H9 (cell line): ENCODE measurements around the gene PRKAG1. TPM values are rescaled to one million over a fixed set of nuclear protein-coding genes. Genes with fewer than 3 reads are reported as not detected.

Experiments
- DNase-seq: peaks from one replicate; pipeline ENCODE4 v3.0.0-alpha.2; 2017
- H2AFZ ChIP-seq: one replicate; pipeline ENCODE4 v1.6.1; 2013; ENCODE audit warnings: mild to moderate bottlenecking, low read length, control low read depth, moderate library complexity
- H2AK5ac ChIP-seq: 2 replicates; pipeline ENCODE4 v1.6.1; 2013; ENCODE audit warnings: low read length, control low read depth, mixed read lengths; ENCODE audit not compliant: insufficient read length
- H2BK120ac ChIP-seq: one replicate; pipeline ENCODE4 v1.6.1; 2013; ENCODE audit warnings: low read depth, mild to moderate bottlenecking, low read length, control low read depth, inconsistent platforms; ENCODE audit not compliant: poor library complexity, severe bottlenecking
- H2BK12ac ChIP-seq: 2 replicates; pipeline ENCODE4 v1.6.1; 2013; ENCODE audit warnings: low read length, control low read depth, mixed read lengths, low read depth; ENCODE audit not compliant: insufficient read length
- H2BK15ac ChIP-seq: 2 replicates; pipeline ENCODE4 v1.6.1; 2013; ENCODE audit warnings: low read depth, low read length, control low read depth
- H2BK20ac ChIP-seq: one replicate; pipeline ENCODE4 v1.6.1; 2013; ENCODE audit warnings: low read depth, mild to moderate bottlenecking, low read length, control low read depth, inconsistent platforms; ENCODE audit not compliant: poor library complexity, severe bottlenecking
- H2BK5ac ChIP-seq: 2 replicates; pipeline ENCODE4 v1.6.1; 2013; ENCODE audit warnings: low read length, control low read depth, mixed read lengths; ENCODE audit not compliant: insufficient read length
- H3K14ac ChIP-seq: 2 replicates; pipeline ENCODE4 v1.6.1; 2013; ENCODE audit warnings: low read length, control low read depth; ENCODE audit not compliant: insufficient read depth
- H3K18ac ChIP-seq: 2 replicates; pipeline ENCODE4 v1.6.1; 2013; ENCODE audit warnings: low read depth, mild to moderate bottlenecking, mixed read lengths, low read length, control low read depth; ENCODE audit not compliant: insufficient read length
- H3K23ac ChIP-seq: 2 replicates; pipeline ENCODE4 v1.6.1; 2013; ENCODE audit warnings: low read length, control low read depth, mixed read lengths, low read depth; ENCODE audit not compliant: insufficient read length
- H3K23me2 ChIP-seq: 2 replicates; pipeline ENCODE4 v1.6.1; 2013; ENCODE audit warnings: low read depth, mild to moderate bottlenecking, mixed read lengths, low read length, control low read depth; ENCODE audit not compliant: insufficient read length, poor library complexity, severe bottlenecking
- H3K27ac ChIP-seq: 2 replicates; pipeline ENCODE4 v1.5.1; 2013; ENCODE audit warnings: low read length, control low read depth, mixed read lengths, low read depth; ENCODE audit not compliant: insufficient read length
- H3K27me3 ChIP-seq: 2 replicates; pipeline ENCODE4 v1.6.1; 2013; ENCODE audit warnings: low read length, control low read depth, inconsistent platforms; ENCODE audit not compliant: insufficient read depth
- H3K4ac ChIP-seq: 2 replicates; pipeline ENCODE4 v1.6.1; 2013; ENCODE audit warnings: low read depth, mild to moderate bottlenecking, control low read depth, inconsistent platforms, low read length, moderate library complexity
- H3K4me1 ChIP-seq: 2 replicates; pipeline ENCODE4 v1.6.1; 2013; ENCODE audit warnings: low read length, control low read depth, inconsistent platforms; ENCODE audit not compliant: insufficient read depth
- H3K4me2 ChIP-seq: 2 replicates; pipeline ENCODE4 v1.6.1; 2013; ENCODE audit warnings: low read length, control low read depth, mixed read lengths; ENCODE audit not compliant: insufficient read length, insufficient read depth
- H3K56ac ChIP-seq: 2 replicates; pipeline ENCODE4 v1.6.1; 2013; ENCODE audit warnings: low read depth, mild to moderate bottlenecking, mixed read lengths, low read length, control low read depth; ENCODE audit not compliant: insufficient read length
- H3K79me1 ChIP-seq: 2 replicates; pipeline ENCODE4 v1.6.1; 2013; ENCODE audit warnings: low read depth, mild to moderate bottlenecking, moderate library complexity, low read length, control low read depth, inconsistent platforms; ENCODE audit not compliant: insufficient read depth, poor library complexity, severe bottlenecking
- H3K79me2 ChIP-seq: 2 replicates; pipeline ENCODE4 v1.6.1; 2013; ENCODE audit warnings: low read length, control low read depth, inconsistent platforms; ENCODE audit not compliant: insufficient read depth
- H3K9ac ChIP-seq: 2 replicates; pipeline ENCODE4 v1.6.1; 2013; ENCODE audit warnings: low read length, control low read depth, mixed read lengths; ENCODE audit not compliant: insufficient read length; ENCODE audit errors: extremely low read depth
- H3K9me3 ChIP-seq: one replicate; pipeline ENCODE4 v1.6.1; 2013; ENCODE audit warnings: low read depth, low read length, inconsistent platforms; ENCODE audit not compliant: control insufficient read depth
- H3T11ph ChIP-seq: one replicate; pipeline ENCODE4 v1.6.1; 2013; ENCODE audit warnings: mild to moderate bottlenecking, low read length, control low read depth, inconsistent platforms
- H4K20me1 ChIP-seq: one replicate; pipeline ENCODE4 v1.6.1; 2013; ENCODE audit not compliant: control insufficient read depth, insufficient read length, insufficient read depth
- H4K5ac ChIP-seq: 2 replicates; pipeline ENCODE4 v1.6.1; 2013; ENCODE audit warnings: low read depth, mild to moderate bottlenecking, mixed read lengths, low read length, control low read depth; ENCODE audit not compliant: insufficient read length
- H4K8ac ChIP-seq: replicated peaks from 2 replicates; pipeline ENCODE4 v1.6.1; 2013; ENCODE audit warnings: low read length, control low read depth, mixed read lengths, low read depth; ENCODE audit not compliant: insufficient read length
- H4K91ac ChIP-seq: 2 replicates; pipeline ENCODE4 v1.6.1; 2013; ENCODE audit warnings: low read depth, mild to moderate bottlenecking, moderate library complexity, mixed read lengths, low read length, control low read depth; ENCODE audit not compliant: insufficient read length
- H3K27ac Mint-ChIP-seq, 3 experiments: 2 replicates in 2 of 3; 3 replicates in 1 of 3; pipeline ENCODE4 v1.8.0; 2020 to 2021; ENCODE audit warnings: mixed read lengths in 3 of 3, mild to moderate bottlenecking in 1 of 3, moderate library complexity in 1 of 3
- H3K27me3 Mint-ChIP-seq: 2 replicates; pipeline ENCODE4 v1.8.0; 2021; ENCODE audit warnings: low read depth, mild to moderate bottlenecking, moderate library complexity, mixed read lengths
- H3K36me3 Mint-ChIP-seq, 3 experiments: 2 replicates in 2 of 3; 3 replicates in 1 of 3; pipeline ENCODE4 v1.8.0; 2020 to 2021; ENCODE audit warnings: low read depth in 3 of 3, mixed read lengths in 3 of 3; ENCODE audit not compliant: insufficient read depth in 1 of 3
- H3K4me1 Mint-ChIP-seq, 2 experiments: 2 replicates each; pipeline ENCODE4 v1.8.0; 2020; ENCODE audit warnings: mixed read lengths in 2 of 2
- H3K4me3 Mint-ChIP-seq, 2 experiments: 2 replicates in 1 of 2; 3 replicates in 1 of 2; pipeline ENCODE4 v1.8.0; 2020 to 2021; ENCODE audit warnings: mild to moderate bottlenecking in 2 of 2, mixed read lengths in 2 of 2, moderate library complexity in 1 of 2
- H3K9me3 Mint-ChIP-seq, 2 experiments: 2 replicates in 1 of 2; 3 replicates in 1 of 2; pipeline ENCODE4 v1.8.0; 2020; ENCODE audit warnings: mild to moderate bottlenecking in 2 of 2, mixed read lengths in 2 of 2, moderate library complexity in 1 of 2
- WGBS: extraction: QIAGEN DNeasy Blood & Tissue Kit; methylation state at CpG from one replicate; pipeline ENCODE4 v1.1.7; 2013; ENCODE audit warnings: missing lambda C conversion rate, low lambda C conversion rate, mixed read lengths; ENCODE audit not compliant: insufficient read length; ENCODE audit errors: extremely low coverage; 5-methylcytosine and 5-hydroxymethylcytosine counted together
- total RNA-seq: library from RNA; stranded (reverse); gene quantifications from 2 replicates; pipeline ENCODE4 v1.2.1, GENCODE V29; 2021
- TF ChIP-seq, protein P1 (sequence below): fragments of 200-600 bp; sonication (generic); conservative IDR thresholded peaks from 3 replicates; pipeline ENCODE4 v1.8.0; 2021; ENCODE audit warnings: antibody characterized with exemption, mild to moderate bottlenecking

The PRKAG1 gene
- total RNA-seq, 1 experiment from 2014 or later: 34.8 TPM

DNA sequence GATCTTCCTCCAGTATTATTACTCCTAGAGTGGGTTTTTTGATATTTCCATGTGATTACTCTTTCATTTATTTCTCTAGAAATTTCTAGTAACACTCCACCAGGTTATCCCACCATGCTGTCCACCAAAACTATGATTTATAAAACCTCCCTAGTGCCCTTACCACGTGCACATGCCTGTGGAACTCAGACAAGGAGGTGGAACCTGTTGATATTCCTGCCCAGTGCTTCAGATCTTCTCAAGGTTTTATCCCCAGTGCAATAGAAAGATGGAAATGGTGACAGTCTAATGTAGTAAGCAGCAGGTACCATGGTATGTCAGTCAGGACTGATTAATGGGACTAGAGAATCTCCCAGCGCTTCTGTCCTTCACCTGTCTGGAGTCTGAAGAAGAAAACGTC is 57.7 kb downstream of the PRKAG1 start:
- TF ChIP-seq, protein P1, sequence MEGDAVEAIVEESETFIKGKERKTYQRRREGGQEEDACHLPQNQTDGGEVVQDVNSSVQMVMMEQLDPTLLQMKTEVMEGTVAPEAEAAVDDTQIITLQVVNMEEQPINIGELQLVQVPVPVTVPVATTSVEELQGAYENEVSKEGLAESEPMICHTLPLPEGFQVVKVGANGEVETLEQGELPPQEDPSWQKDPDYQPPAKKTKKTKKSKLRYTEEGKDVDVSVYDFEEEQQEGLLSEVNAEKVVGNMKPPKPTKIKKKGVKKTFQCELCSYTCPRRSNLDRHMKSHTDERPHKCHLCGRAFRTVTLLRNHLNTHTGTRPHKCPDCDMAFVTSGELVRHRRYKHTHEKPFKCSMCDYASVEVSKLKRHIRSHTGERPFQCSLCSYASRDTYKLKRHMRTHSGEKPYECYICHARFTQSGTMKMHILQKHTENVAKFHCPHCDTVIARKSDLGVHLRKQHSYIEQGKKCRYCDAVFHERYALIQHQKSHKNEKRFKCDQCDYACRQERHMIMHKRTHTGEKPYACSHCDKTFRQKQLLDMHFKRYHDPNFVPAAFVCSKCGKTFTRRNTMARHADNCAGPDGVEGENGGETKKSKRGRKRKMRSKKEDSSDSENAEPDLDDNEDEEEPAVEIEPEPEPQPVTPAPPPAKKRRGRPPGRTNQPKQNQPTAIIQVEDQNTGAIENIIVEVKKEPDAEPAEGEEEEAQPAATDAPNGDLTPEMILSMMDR: no peak
- H4K20me1 ChIP-seq: no peaks in the 10 kb centered on the region
- H2BK5ac ChIP-seq: no peak overlapping the region
- Mint-ChIP-seq H3K4me3 (no peak overlapping the region), H3K27me3 (peaks cover 8% of the 10 kb centered on the region), H3K4me1 (peaks cover 29 to 30% of the 10 kb centered on the region in 2 experiments), H3K9me3 (no peaks in the 10 kb centered on the region; a peak in 1 of 5 replicates), H3K27ac (no peak overlapping the region), H3K36me3 (peaks cover 0 to 7% (median 2%) of the 10 kb centered on the region in 3 experiments; a peak in 3 of 7 replicates)
- no peaks in the 10 kb centered on the region; the same call in 1 of the 2 replicates for H3K27me3 ChIP-seq
- H3K27ac ChIP-seq: no peak overlapping the region
- H2BK20ac ChIP-seq: no peak overlapping the region
- no peak overlapping the region for H3K14ac ChIP-seq
- H2BK12ac ChIP-seq: no peak overlapping the region
- H3K23me2 ChIP-seq: peaks cover 9% of the 10 kb centered on the region
- no peak overlapping the region for H4K5ac ChIP-seq
- no peak overlapping the region for H4K8ac ChIP-seq
- H2AFZ ChIP-seq: no peak overlapping the region
- H4K91ac ChIP-seq: no peak overlapping the region
- no peak overlapping the region for H3K23ac ChIP-seq
- no peak overlapping the region for H2BK120ac ChIP-seq
- H3T11ph ChIP-seq: no peak overlapping the region
- WGBS: no CpG with 5 or more reads among the region's 3 CpGs
- H2BK15ac ChIP-seq: no peak overlapping the region
- H3K4me2 ChIP-seq: no peak overlapping the region
- H3K9ac ChIP-seq: no peak overlapping the region
- H3K79me1 ChIP-seq: no peaks in the 10 kb centered on the region
- no peak overlapping the region for H3K56ac ChIP-seq
- peaks cover 7% of the 10 kb centered on the region; the same call in 1 of the 2 replicates for H3K4me1 ChIP-seq
- peaks cover 3% of the 10 kb centered on the region; the same call in 1 of the 2 replicates for H3K79me2 ChIP-seq
- no peaks in the 10 kb centered on the region for H3K9me3 ChIP-seq
- H3K18ac ChIP-seq: no peak overlapping the region
- no peak overlapping the region for H3K4ac ChIP-seq
- H2AK5ac ChIP-seq: no peak overlapping the region
- no peak for DNase-seq
